ENCODE measurements around the gene SLC18A3.

Gene SLC18A3

DNA sequence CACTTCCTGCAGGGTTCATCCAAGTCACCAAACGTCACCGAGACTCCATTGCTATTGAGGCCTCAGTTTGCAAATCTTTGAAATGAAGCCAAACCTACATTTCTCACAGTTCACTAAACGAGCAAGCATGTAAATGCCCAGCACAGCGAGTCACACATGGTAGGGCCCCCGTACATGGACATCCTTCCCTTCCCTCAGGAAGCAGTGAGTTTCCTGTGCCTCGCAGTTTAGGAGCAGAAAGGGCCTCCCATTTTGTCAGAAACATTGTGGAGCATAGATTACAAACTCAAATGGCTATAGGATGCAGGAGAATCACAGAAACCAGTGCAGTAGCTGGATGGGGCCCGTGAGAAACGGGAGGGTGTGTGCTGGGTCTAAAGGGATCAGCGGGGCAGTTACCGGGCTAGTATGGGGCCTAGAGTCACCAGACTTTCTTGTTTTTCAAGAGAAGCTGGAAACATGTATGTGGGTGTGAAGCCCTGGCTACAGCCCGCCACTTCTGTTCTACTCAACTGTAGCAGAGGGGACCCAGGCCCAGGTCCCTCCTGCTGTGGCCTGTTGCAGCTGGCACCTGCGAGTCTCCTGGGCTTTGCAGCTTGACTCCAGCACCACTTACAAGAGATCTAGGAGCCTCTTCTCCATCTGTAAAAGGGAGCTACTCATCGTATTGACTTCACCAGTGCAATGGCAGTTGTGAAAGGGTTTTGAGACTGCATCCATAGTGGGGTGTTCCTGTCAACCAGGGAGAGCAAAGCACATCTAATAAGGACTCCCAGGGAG is 14.2 kb upstream of the SLC18A3 start:
- ChIA-PET POLR2A (no interaction called here), CTCF (interaction anchor here (1.1 to 3.3 kb wide), 4 partner anchors 10 to 631 kb away, joined by 3 to 24 read pairs (median 11); no protein-coding TSS in a partner anchor)
- Histone ChIP-seq H3K4me3 (ENCODE audit: control insufficient read depth in 1 of 7, extremely low read depth in 1 of 7, insufficient read depth in 4 of 7, low read depth in 2 of 7, low read length in 6 of 7) (no peak overlapping the region), H3K27me3 (replicated peaks in 2 of 5; ENCODE audit: control insufficient read depth in 4 of 5, insufficient read depth in 5 of 5, low read length in 4 of 5) (peaks cover 0 to 12% (median 2%) of the 10 kb centered on the region in 5 experiments), H3K4me1 (ENCODE audit: control extremely low read depth in 1 of 4, control insufficient read depth in 4 of 4, insufficient read depth in 4 of 4, low read length in 3 of 4) (peaks cover 0 to 2% (median 0%) of the 10 kb centered on the region in 4 experiments), H3K9me3 (ENCODE audit: control extremely low read depth in 1 of 5, control insufficient read depth in 4 of 5, insufficient read depth in 2 of 5, low read depth in 1 of 5, low read length in 4 of 5) (no peaks in the 10 kb centered on the region), H3K36me3 (ENCODE audit: control insufficient read depth in 4 of 4, insufficient read depth in 4 of 4, low read length in 3 of 4) (no peaks in the 10 kb centered on the region), H3K27ac (ENCODE audit: insufficient read depth in 1 of 2, low read depth in 1 of 2, low read length in 2 of 2, poor library complexity in 1 of 2, severe bottlenecking in 2 of 2) (no peak overlapping the region)
- 48% methylated on average over 10 of the region's 13 CpGs for WGBS (ENCODE audit: insufficient coverage)
- DNase-seq, result no peak

DNA sequence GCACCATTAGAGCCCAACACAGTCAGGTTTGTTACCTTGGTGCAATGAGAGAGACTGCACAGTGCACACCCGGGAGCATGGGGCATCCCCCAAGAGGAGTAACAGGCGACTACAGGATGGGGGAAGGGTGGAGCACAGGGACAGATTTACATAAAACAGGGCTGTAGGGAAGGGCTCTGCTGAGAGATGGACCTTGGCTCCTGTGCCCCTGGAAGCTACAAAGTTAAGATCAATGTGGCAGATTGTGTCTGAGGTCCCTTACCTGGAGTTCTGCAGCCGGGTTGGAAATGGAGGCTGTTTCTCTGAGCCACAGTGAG is 13.7 kb upstream of the SLC18A3 start:
- POLR2A ChIA-PET, result no interaction called here
- H3K27me3 ChIP-seq (replicated peaks in 2 of 5; ENCODE audit: control insufficient read depth in 4 of 5, insufficient read depth in 5 of 5, low read length in 4 of 5), result peaks cover 0 to 14% (median 2%) of the 10 kb centered on the region in 5 experiments
- CTCF ChIA-PET, result interaction anchor here (2.3 kb wide), 1 partner anchor 9 kb away, joined by 17 read pairs; no protein-coding TSS in a partner anchor
- no peaks in the 10 kb centered on the region for H3K36me3 ChIP-seq (ENCODE audit: control insufficient read depth in 4 of 4, insufficient read depth in 4 of 4, low read length in 3 of 4)
- no peaks in the 10 kb centered on the region for H3K9me3 ChIP-seq (ENCODE audit: control extremely low read depth in 1 of 5, control insufficient read depth in 4 of 5, insufficient read depth in 2 of 5, low read depth in 1 of 5, low read length in 4 of 5)
- no peak overlapping the region for H3K4me3 ChIP-seq (ENCODE audit: control insufficient read depth in 1 of 7, extremely low read depth in 1 of 7, insufficient read depth in 4 of 7, low read depth in 2 of 7, low read length in 6 of 7)
- 89% methylated on average over 3 of the region's 3 CpGs for WGBS (ENCODE audit: insufficient coverage)
- H3K4me1 ChIP-seq (ENCODE audit: control extremely low read depth in 1 of 4, control insufficient read depth in 4 of 4, insufficient read depth in 4 of 4, low read length in 3 of 4), result peaks cover 0 to 2% (median 0%) of the 10 kb centered on the region in 4 experiments
- no peak overlapping the region for H3K27ac ChIP-seq (ENCODE audit: insufficient read depth in 1 of 2, low read depth in 1 of 2, low read length in 2 of 2, poor library complexity in 1 of 2, severe bottlenecking in 2 of 2)
- DNase-seq, result no peak

- 90% methylated on average over 3 of the region's 3 CpGs for WGBS (ENCODE audit: insufficient coverage)
- ChIA-PET POLR2A (no interaction called here), CTCF (no interaction called here)
- DNase-seq, result no peak
- peaks cover 0 to 14% (median 2%) of the 10 kb centered on the region in 5 experiments for H3K27me3 ChIP-seq (replicated peaks in 2 of 5; ENCODE audit: control insufficient read depth in 4 of 5, insufficient read depth in 5 of 5, low read length in 4 of 5)
- H3K4me3 ChIP-seq (ENCODE audit: control insufficient read depth in 1 of 7, extremely low read depth in 1 of 7, insufficient read depth in 4 of 7, low read depth in 2 of 7, low read length in 6 of 7), result no peak overlapping the region
- H3K27ac ChIP-seq (ENCODE audit: insufficient read depth in 1 of 2, low read depth in 1 of 2, low read length in 2 of 2, poor library complexity in 1 of 2, severe bottlenecking in 2 of 2), result no peak overlapping the region
- no peaks in the 10 kb centered on the region for H3K36me3 ChIP-seq (ENCODE audit: control insufficient read depth in 4 of 4, insufficient read depth in 4 of 4, low read length in 3 of 4)
- H3K4me1 ChIP-seq (ENCODE audit: control extremely low read depth in 1 of 4, control insufficient read depth in 4 of 4, insufficient read depth in 4 of 4, low read length in 3 of 4), result peaks cover 0 to 2% (median 0%) of the 10 kb centered on the region in 4 experiments
- H3K9me3 ChIP-seq (ENCODE audit: control extremely low read depth in 1 of 5, control insufficient read depth in 4 of 5, insufficient read depth in 2 of 5, low read depth in 1 of 5, low read length in 4 of 5), result no peaks in the 10 kb centered on the region
Measured at GRCh38 chr10:49596836-49597235, 13.3 kb upstream of the SLC18A3 start.

GRCh38 chr10:49597426-49598163 is 12.5 kb upstream of the SLC18A3 start:
- WGBS (ENCODE audit: insufficient coverage), result 91% methylated on average over 9 of the region's 11 CpGs
- peaks cover 0 to 21% (median 8%) of the 10 kb centered on the region in 5 experiments for H3K27me3 ChIP-seq (replicated peaks in 2 of 5; ENCODE audit: control insufficient read depth in 4 of 5, insufficient read depth in 5 of 5, low read length in 4 of 5)
- ChIA-PET CTCF (no interaction called here), POLR2A (no interaction called here)
- H3K4me1 ChIP-seq (ENCODE audit: control extremely low read depth in 1 of 4, control insufficient read depth in 4 of 4, insufficient read depth in 4 of 4, low read length in 3 of 4), result peaks cover 0 to 2% (median 0%) of the 10 kb centered on the region in 4 experiments
- no peak overlapping the region for H3K4me3 ChIP-seq (ENCODE audit: control insufficient read depth in 1 of 7, extremely low read depth in 1 of 7, insufficient read depth in 4 of 7, low read depth in 2 of 7, low read length in 6 of 7)
- no peaks in the 10 kb centered on the region for H3K9me3 ChIP-seq (ENCODE audit: control extremely low read depth in 1 of 5, control insufficient read depth in 4 of 5, insufficient read depth in 2 of 5, low read depth in 1 of 5, low read length in 4 of 5)
- no peak overlapping the region for H3K27ac ChIP-seq (ENCODE audit: insufficient read depth in 1 of 2, low read depth in 1 of 2, low read length in 2 of 2, poor library complexity in 1 of 2, severe bottlenecking in 2 of 2)
- H3K36me3 ChIP-seq (ENCODE audit: control insufficient read depth in 4 of 4, insufficient read depth in 4 of 4, low read length in 3 of 4), result no peaks in the 10 kb centered on the region
- no peak for DNase-seq

GRCh38 chr10:49598164-49598856 is 11.8 kb upstream of the SLC18A3 start:
- Histone ChIP-seq H3K4me1 (ENCODE audit: control extremely low read depth in 1 of 4, control insufficient read depth in 4 of 4, insufficient read depth in 4 of 4, low read length in 3 of 4) (peaks cover 0 to 2% (median 0%) of the 10 kb centered on the region in 4 experiments), H3K9me3 (ENCODE audit: control extremely low read depth in 1 of 5, control insufficient read depth in 4 of 5, insufficient read depth in 2 of 5, low read depth in 1 of 5, low read length in 4 of 5) (no peaks in the 10 kb centered on the region), H3K4me3 (ENCODE audit: control insufficient read depth in 1 of 7, extremely low read depth in 1 of 7, insufficient read depth in 4 of 7, low read depth in 2 of 7, low read length in 6 of 7) (no peak overlapping the region), H3K36me3 (ENCODE audit: control insufficient read depth in 4 of 4, insufficient read depth in 4 of 4, low read length in 3 of 4) (no peaks in the 10 kb centered on the region), H3K27me3 (replicated peaks in 2 of 5; ENCODE audit: control insufficient read depth in 4 of 5, insufficient read depth in 5 of 5, low read length in 4 of 5) (peaks cover 0 to 21% (median 8%) of the 10 kb centered on the region in 5 experiments), H3K27ac (ENCODE audit: insufficient read depth in 1 of 2, low read depth in 1 of 2, low read length in 2 of 2, poor library complexity in 1 of 2, severe bottlenecking in 2 of 2) (no peak overlapping the region)
- WGBS (ENCODE audit: insufficient coverage), result 90% methylated on average over 6 of the region's 8 CpGs
- DNase-seq, result no peak
- CTCF ChIA-PET, result no interaction called here
- POLR2A ChIA-PET, result no interaction called here

DNA sequence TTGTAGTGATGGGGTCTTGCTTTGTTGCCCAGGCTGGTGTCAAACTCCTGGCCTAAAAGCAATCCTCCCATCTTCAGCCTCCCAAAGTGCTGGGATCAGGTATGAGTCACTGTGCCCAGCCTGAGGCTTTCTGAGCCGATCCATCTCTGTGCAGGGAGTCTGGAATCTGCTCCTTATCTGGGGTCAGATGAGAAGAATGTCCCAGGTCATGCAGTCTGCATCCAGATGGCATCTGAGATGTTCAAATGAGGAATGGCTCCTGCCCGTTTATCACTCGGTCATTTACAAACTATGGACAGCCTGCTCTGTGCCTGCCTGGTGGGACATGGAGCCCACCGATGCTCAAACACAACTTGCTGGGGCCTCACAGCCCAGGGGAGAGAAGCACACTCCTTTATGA is 11.1 kb upstream of the SLC18A3 start:
- ChIA-PET POLR2A (no interaction called here), CTCF (no interaction called here)
- Histone ChIP-seq H3K27me3 (replicated peaks in 2 of 5; ENCODE audit: control insufficient read depth in 4 of 5, insufficient read depth in 5 of 5, low read length in 4 of 5) (peaks cover 0 to 23% (median 8%) of the 10 kb centered on the region in 5 experiments), H3K4me3 (ENCODE audit: control insufficient read depth in 1 of 7, extremely low read depth in 1 of 7, insufficient read depth in 4 of 7, low read depth in 2 of 7, low read length in 6 of 7) (no peak overlapping the region), H3K9me3 (ENCODE audit: control extremely low read depth in 1 of 5, control insufficient read depth in 4 of 5, insufficient read depth in 2 of 5, low read depth in 1 of 5, low read length in 4 of 5) (no peaks in the 10 kb centered on the region), H3K27ac (ENCODE audit: insufficient read depth in 1 of 2, low read depth in 1 of 2, low read length in 2 of 2, poor library complexity in 1 of 2, severe bottlenecking in 2 of 2) (no peak overlapping the region), H3K36me3 (ENCODE audit: control insufficient read depth in 4 of 4, insufficient read depth in 4 of 4, low read length in 3 of 4) (no peaks in the 10 kb centered on the region), H3K4me1 (ENCODE audit: control extremely low read depth in 1 of 4, control insufficient read depth in 4 of 4, insufficient read depth in 4 of 4, low read length in 3 of 4) (peaks cover 0 to 2% (median 0%) of the 10 kb centered on the region in 4 experiments)
- no peak for DNase-seq
- 93% methylated on average over 4 of the region's 4 CpGs for WGBS (ENCODE audit: insufficient coverage)
